Uterus (tissue), 4 donors: ENCODE results near the gene C6orf52. TPM values are rescaled to one million over a fixed set of nuclear protein-coding genes. Genes with fewer than 3 reads are reported as not detected.

Experiments
- DNase-seq, 2 donors: peaks; one replicate each; pipeline ENCODE4 v3.0.0-alpha.2; 2019 to 2020
- H3K27ac ChIP-seq, 2 donors: fragments of 200-600 bp; sonication (generic); 1 replicate in 1 of 2; 2 replicates in 1 of 2; pipeline ENCODE4 v1.5.1; 2016 to 2018
- H3K27me3 ChIP-seq, 2 donors: fragments of 200-600 bp; sonication (generic); one replicate each; pipeline ENCODE4 v1.5.1; 2018 to 2019; ENCODE audit warnings: control low read depth in 1 of 2
- H3K36me3 ChIP-seq, 2 donors: fragments of 200-600 bp; sonication (generic); one replicate each; pipeline ENCODE4 v1.5.1; 2019; ENCODE audit warnings: control low read depth in 1 of 2
- H3K4me1 ChIP-seq, 2 donors: fragments of 200-600 bp; sonication (generic); one replicate each; pipeline ENCODE4 v1.5.1; 2018 to 2019; ENCODE audit warnings: control low read depth in 1 of 2
- H3K4me3 ChIP-seq, 2 donors: fragments of 200-600 bp; sonication (generic); 1 replicate in 1 of 2; 2 replicates in 1 of 2; pipeline ENCODE4 v1.5.1; 2018 to 2019; ENCODE audit warnings: mild to moderate bottlenecking in 1 of 2
- H3K9me3 ChIP-seq, 2 donors: fragments of 200-600 bp; sonication (generic); one replicate each; pipeline ENCODE4 v1.5.1; 2019; ENCODE audit warnings: control low read depth in 1 of 2
- CTCF ChIP-seq, 4 experiments: fragments of 200-600 bp in 2 of 4; fragments of 450-650 bp in 2 of 4; sonication (generic) in 2 of 4; IDR thresholded peaks; one replicate each; pipeline ENCODE4 v1.5.1; 2016 to 2019; ENCODE audit warnings: antibody characterized with exemption in 4 of 4, mild to moderate bottlenecking in 2 of 4, moderate library complexity in 1 of 4
- POLR2A ChIP-seq, 2 donors: fragments of 450-650 bp; IDR thresholded peaks; one replicate each; pipeline ENCODE4 v1.6.1; 2016; ENCODE audit warnings: antibody characterized with exemption in 2 of 2, mild to moderate bottlenecking in 1 of 2, moderate library complexity in 1 of 2
- intact Hi-C: fragments of 100-400 bp; cut with DNase I; formaldehyde crosslinking; loops from one replicate; pipeline ENCODE4 v1.15.1; 2023; ENCODE audit warnings: low total_unique reads
- total RNA-seq, 4 donors: library from RNA; depleted of rRNA in 3 of 4; stranded (reverse); fragments of >200 nt in 3 of 4; gene quantifications; one replicate each; pipeline versions ENCODE4 v1.1.0 to v1.2.4, GENCODE V29; 2014 to 2023
- donor health status: DM: yes; HTN: yes; CAD: no.

C6orf52 gene
- total RNA-seq, 4 donors from 2014 or later: 79.7 TPM; not detected in 3

GRCh38 chr6:10720265-10720959 is 26.0 kb upstream of the C6orf52 start:
- H3K4me1 ChIP-seq: peaks cover 7 to 14% of the 10 kb centered on the region in 2 donors
- peak; percentile 18 to 50 for DNase-seq
- H3K4me3 ChIP-seq: peak overlapping the region; percentile 43 to 66
- intact Hi-C loops: no loop called here
- TF ChIP-seq POLR2A (IDR thresholded peaks at IDR 0.05): peak in 1 of 2 donors; percentile 19
- no peak for TF ChIP-seq CTCF (IDR thresholded peaks at IDR 0.05)
- peak overlapping the region; percentile 74 to 88 for H3K27ac ChIP-seq
- H3K36me3 ChIP-seq: no peaks in the 10 kb centered on the region
- H3K27me3 ChIP-seq: no peaks in the 10 kb centered on the region
- no peaks in the 10 kb centered on the region for H3K9me3 ChIP-seq

- H3K36me3 ChIP-seq: no peaks in the 10 kb centered on the region
- TF ChIP-seq POLR2A (IDR thresholded peaks at IDR 0.05): no peak
- TF ChIP-seq CTCF (IDR thresholded peaks at IDR 0.05): no peak
- H3K4me3 ChIP-seq: peak overlapping the region; percentile 43 to 66
- no peaks in the 10 kb centered on the region for H3K9me3 ChIP-seq
- peaks cover 7 to 12% of the 10 kb centered on the region in 2 donors for H3K4me1 ChIP-seq
- H3K27ac ChIP-seq: peak overlapping the region; percentile 74 to 88
- H3K27me3 ChIP-seq: no peaks in the 10 kb centered on the region
- intact Hi-C loops: no loop called here
- DNase-seq: peak; percentile 23 to 31
These were observed 25.5 kb upstream of the C6orf52 start for GRCh38 chr6:10719964-10720264.

- Histone ChIP-seq H3K36me3 (no peaks in the 10 kb centered on the region), H3K27me3 (no peaks in the 10 kb centered on the region), H3K27ac (peak overlapping the region in 1 of 2 donors; percentile 88), H3K4me3 (peak overlapping the region in 1 of 2 donors; percentile 43), H3K9me3 (no peaks in the 10 kb centered on the region), H3K4me1 (peaks cover 7 to 8% of the 10 kb centered on the region in 2 donors)
- TF ChIP-seq POLR2A (IDR thresholded peaks at IDR 0.05) (no peak), CTCF (IDR thresholded peaks at IDR 0.05) (no peak)
- no peak for DNase-seq
- intact Hi-C loops: no loop called here
These were observed 25.0 kb upstream of the C6orf52 start for GRCh38 chr6:10719296-10719963.

GRCh38 chr6:10713962-10714361 is 19.5 kb upstream of the C6orf52 start:
- H3K4me1 ChIP-seq: no peaks in the 10 kb centered on the region
- no peak for TF ChIP-seq POLR2A (IDR thresholded peaks at IDR 0.05)
- TF ChIP-seq CTCF (IDR thresholded peaks at IDR 0.05): no peak
- no peak for DNase-seq
- H3K9me3 ChIP-seq: no peaks in the 10 kb centered on the region
- no peak overlapping the region for H3K27ac ChIP-seq
- no peaks in the 10 kb centered on the region for H3K36me3 ChIP-seq
- H3K27me3 ChIP-seq: no peaks in the 10 kb centered on the region
- intact Hi-C loops: no loop called here
- H3K4me3 ChIP-seq: no peak overlapping the region

- no peak overlapping the region for H3K4me3 ChIP-seq
- no peaks in the 10 kb centered on the region for H3K36me3 ChIP-seq
- no peak for TF ChIP-seq CTCF (IDR thresholded peaks at IDR 0.05)
- no peak for TF ChIP-seq POLR2A (IDR thresholded peaks at IDR 0.05)
- H3K9me3 ChIP-seq: no peaks in the 10 kb centered on the region
- H3K27ac ChIP-seq: no peak overlapping the region
- DNase-seq: no peak
- H3K4me1 ChIP-seq: peaks cover 0 to 8% of the 10 kb centered on the region in 2 donors
- intact Hi-C loops: no loop called here
- no peaks in the 10 kb centered on the region for H3K27me3 ChIP-seq
These were observed 2.2 kb upstream of the C6orf52 start for GRCh38 chr6:10696655-10697054.
